BLaER1 treated with 17β-estradiol and CSF1 and Interleukin-3, amounts not matched to agents 10 nM and 100 nM (cell line): ENCODE data around the gene CFAP141.

Experiments used
- H3K27ac ChIP-seq, 11 experiments: shearing (Covaris generic); formaldehyde crosslinking; 2 replicates each; pipeline ENCODE4 v1.8.1; 2022
- H3K27me3 ChIP-seq, 11 experiments: shearing (Covaris generic); formaldehyde crosslinking; 2 replicates each; pipeline ENCODE4 v1.8.1; 2022
- H3K36me3 ChIP-seq, 11 experiments: shearing (Covaris generic); formaldehyde crosslinking; 2 replicates each; pipeline ENCODE4 v1.8.1; 2022
- H3K4me1 ChIP-seq, 10 experiments: shearing (Covaris generic); formaldehyde crosslinking; 2 replicates each; pipeline ENCODE4 v1.8.1; 2022
- H3K4me2 ChIP-seq, 11 experiments: shearing (Covaris generic); formaldehyde crosslinking; 2 replicates each; pipeline ENCODE4 v1.8.1; 2022
- H3K4me3 ChIP-seq, 10 experiments: shearing (Covaris generic); formaldehyde crosslinking; 2 replicates each; pipeline ENCODE4 v1.8.1; 2022
- H3K9ac ChIP-seq, 11 experiments: shearing (Covaris generic); formaldehyde crosslinking; 2 replicates each; pipeline ENCODE4 v1.8.1; 2022
- H3K9me3 ChIP-seq, 11 experiments: shearing (Covaris generic); formaldehyde crosslinking; replicated peaks in 1 of 11; 2 replicates each; pipeline ENCODE4 v1.8.1; 2022
- H4K20me1 ChIP-seq, 11 experiments: shearing (Covaris generic); formaldehyde crosslinking; 2 replicates each; pipeline ENCODE4 v1.8.1; 2022
- Cebpa-rat ChIP-seq, 11 experiments: shearing (Covaris generic); IDR thresholded peaks; 2 replicates each; pipeline ENCODE4 v1.8.1; 2022

The CFAP141 gene

GRCh38 chr1:154179946-154180687, 26.0 kb downstream of the CFAP141 start:
- no peaks in the 10 kb centered on the region for H3K9me3 ChIP-seq
- H3K27ac ChIP-seq = peak overlapping the region; percentile 16 to 97 (median 93); a peak in 18 of 22 replicates
- TF ChIP-seq Cebpa-rat (IDR thresholded peaks at IDR 0.05) = no peak
- H4K20me1 ChIP-seq = peaks cover 70 to 78% (median 72%) of the 10 kb centered on the region in 11 experiments
- H3K27me3 ChIP-seq = no peaks in the 10 kb centered on the region
- H3K4me2 ChIP-seq = peak overlapping the region; percentile 83 to 99 (median 96)
- H3K4me1 ChIP-seq = peaks cover 61 to 76% (median 70%) of the 10 kb centered on the region in 10 experiments
- peak overlapping the region; percentile 80 to 97 (median 91) for H3K9ac ChIP-seq
- H3K4me3 ChIP-seq = peak overlapping the region; percentile 82 to 96 (median 90); a peak in 19 of 20 replicates
- peaks cover 25 to 67% (median 61%) of the 10 kb centered on the region in 11 experiments for H3K36me3 ChIP-seq

- H4K20me1 ChIP-seq = peaks cover 80 to 88% (median 82%) of the 10 kb centered on the region in 11 experiments
- H3K27me3 ChIP-seq = no peaks in the 10 kb centered on the region
- H3K4me3 ChIP-seq = peak overlapping the region; percentile 82 to 96 (median 90); a peak in 19 of 20 replicates
- no peak for TF ChIP-seq Cebpa-rat (IDR thresholded peaks at IDR 0.05)
- H3K4me1 ChIP-seq = peaks cover 61 to 78% (median 70%) of the 10 kb centered on the region in 10 experiments
- peak overlapping the region; percentile 34 to 97 (median 87); a peak in 21 of 22 replicates for H3K9ac ChIP-seq
- no peaks in the 10 kb centered on the region for H3K9me3 ChIP-seq
- peak overlapping the region; percentile 2 to 95 (median 60); a peak in 17 of 22 replicates for H3K27ac ChIP-seq
- H3K36me3 ChIP-seq = peaks cover 33 to 77% (median 70%) of the 10 kb centered on the region in 11 experiments
- peak overlapping the region; percentile 83 to 99 (median 96) for H3K4me2 ChIP-seq
These were observed 27.0 kb downstream of the CFAP141 start for GRCh38 chr1:154178911-154179811.

GRCh38 chr1:154178013-154178412, 28.1 kb downstream of the CFAP141 start:
- peaks cover 91 to 99% (median 93%) of the 10 kb centered on the region in 11 experiments for H4K20me1 ChIP-seq
- H3K27ac ChIP-seq = peak overlapping the region in 4 of 11 experiments; percentile 60 to 95 (median 88); a peak in 5 of 22 replicates
- no peak for TF ChIP-seq Cebpa-rat (IDR thresholded peaks at IDR 0.05)
- no peaks in the 10 kb centered on the region for H3K9me3 ChIP-seq
- peak overlapping the region; percentile 83 to 99 (median 96) for H3K4me2 ChIP-seq
- peaks cover 44 to 88% (median 81%) of the 10 kb centered on the region in 11 experiments for H3K36me3 ChIP-seq
- peaks cover 52 to 72% (median 62%) of the 10 kb centered on the region in 10 experiments for H3K4me1 ChIP-seq
- no peaks in the 10 kb centered on the region for H3K27me3 ChIP-seq
- H3K4me3 ChIP-seq = peak overlapping the region in 7 of 10 experiments; percentile 82 to 96 (median 86); a peak in 11 of 20 replicates
- peak overlapping the region; percentile 29 to 97 (median 87); a peak in 16 of 22 replicates for H3K9ac ChIP-seq

GRCh38 chr1:154176337-154176736, 29.8 kb downstream of the CFAP141 start:
- peak overlapping the region; percentile 83 to 99 (median 96) for H3K4me2 ChIP-seq
- H4K20me1 ChIP-seq = peaks cover 99 to 100% (median 100%) of the 10 kb centered on the region in 11 experiments
- peaks cover 61 to 100% (median 97%) of the 10 kb centered on the region in 11 experiments for H3K36me3 ChIP-seq
- TF ChIP-seq Cebpa-rat (IDR thresholded peaks at IDR 0.05) = no peak
- H3K9ac ChIP-seq = peak overlapping the region in 7 of 11 experiments; percentile 3 to 89 (median 41); a peak in 11 of 22 replicates
- no peaks in the 10 kb centered on the region for H3K27me3 ChIP-seq
- peak overlapping the region in 7 of 10 experiments; percentile 2 to 96 (median 29); a peak in 7 of 20 replicates for H3K4me3 ChIP-seq
- peak overlapping the region in 4 of 11 experiments; percentile 18 to 50 (median 32); a peak in 8 of 22 replicates for H3K27ac ChIP-seq
- no peaks in the 10 kb centered on the region for H3K9me3 ChIP-seq
- H3K4me1 ChIP-seq = peaks cover 58 to 86% (median 61%) of the 10 kb centered on the region in 10 experiments

GRCh38 chr1:154174654-154175053, 31.5 kb downstream of the CFAP141 start:
- Histone ChIP-seq H3K4me3 (no peak overlapping the region), H3K4me1 (peaks cover 43 to 88% (median 44%) of the 10 kb centered on the region in 10 experiments), H3K27ac (no peak overlapping the region), H3K4me2 (peak overlapping the region in 1 of 11 experiments; percentile 99; a peak in 1 of 22 replicates), H3K9ac (no peak overlapping the region), H4K20me1 (peaks cover 87 to 100% (median 100%) of the 10 kb centered on the region in 11 experiments), H3K27me3 (no peaks in the 10 kb centered on the region), H3K36me3 (peaks cover 77 to 100% (median 99%) of the 10 kb centered on the region in 11 experiments), H3K9me3 (no peaks in the 10 kb centered on the region)
- no peak for TF ChIP-seq Cebpa-rat (IDR thresholded peaks at IDR 0.05)

DNA sequence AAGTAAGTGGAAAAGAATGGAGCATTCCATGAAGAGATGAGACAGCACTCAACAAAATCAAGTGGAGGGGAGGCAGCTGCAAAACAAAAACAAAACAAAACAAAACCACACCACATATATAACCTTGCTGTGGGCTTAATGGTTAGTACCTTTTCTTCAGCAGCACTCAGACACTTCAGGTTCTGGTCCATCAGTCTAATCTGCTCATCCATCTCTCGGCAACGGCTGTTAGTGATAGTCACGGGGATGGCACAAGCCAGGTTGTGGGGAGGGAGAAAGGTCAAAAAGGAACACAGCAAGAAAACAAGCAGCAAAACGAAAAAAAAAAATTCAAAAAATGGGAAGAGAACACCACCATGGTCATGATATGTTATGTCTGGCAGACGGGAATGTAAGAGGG, 34.3 kb downstream of the CFAP141 start:
- Histone ChIP-seq H3K4me3 (no peak overlapping the region), H3K36me3 (peaks cover 90 to 100% (median 99%) of the 10 kb centered on the region in 11 experiments), H3K9me3 (no peaks in the 10 kb centered on the region), H3K4me1 (peaks cover 15 to 66% (median 16%) of the 10 kb centered on the region in 10 experiments), H3K9ac (peak overlapping the region in 1 of 11 experiments; percentile 45; a peak in 1 of 22 replicates), H4K20me1 (peaks cover 84 to 100% (median 100%) of the 10 kb centered on the region in 11 experiments), H3K27me3 (no peaks in the 10 kb centered on the region), H3K27ac (no peak overlapping the region), H3K4me2 (peak overlapping the region in 2 of 11 experiments; percentile 27 to 44; a peak in 3 of 22 replicates)
- no peak for TF ChIP-seq Cebpa-rat (IDR thresholded peaks at IDR 0.05)

DNA sequence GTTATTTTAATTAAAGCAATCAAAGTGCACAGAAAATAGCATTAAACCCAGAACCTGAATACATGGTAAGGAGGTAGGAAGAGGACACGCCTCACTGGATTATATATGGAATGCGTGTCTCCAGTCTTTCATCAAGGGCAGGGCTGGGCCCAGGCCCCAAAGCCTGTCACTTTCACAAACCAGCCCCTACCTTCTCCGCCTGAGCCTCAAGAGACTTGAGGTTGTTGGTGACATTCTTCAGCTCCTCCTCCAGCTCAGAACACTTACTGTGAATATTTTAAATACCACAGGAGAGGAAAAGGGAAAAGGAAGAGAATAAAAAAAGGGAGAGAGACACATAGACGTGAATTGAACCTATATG, 34.9 kb downstream of the CFAP141 start:
- H3K9ac ChIP-seq = peak overlapping the region in 2 of 11 experiments; percentile 25 to 45; a peak in 2 of 22 replicates
- TF ChIP-seq Cebpa-rat (IDR thresholded peaks at IDR 0.05) = no peak
- no peak overlapping the region for H3K4me3 ChIP-seq
- H3K9me3 ChIP-seq = 0 out of 22 replicates have a peak, but pooled peaks cover 0 to 4% (median 0%) of the 10 kb centered on the region in 11 experiments
- H3K36me3 ChIP-seq = peaks cover 96 to 100% (median 99%) of the 10 kb centered on the region in 11 experiments
- no peak overlapping the region; a peak in 1 of 22 replicates for H3K27ac ChIP-seq
- peak overlapping the region in 3 of 11 experiments; percentile 10 to 44 (median 27); a peak in 4 of 22 replicates for H3K4me2 ChIP-seq
- peaks cover 80 to 100% (median 100%) of the 10 kb centered on the region in 11 experiments for H4K20me1 ChIP-seq
- H3K27me3 ChIP-seq = no peaks in the 10 kb centered on the region
- peaks cover 8 to 59% (median 10%) of the 10 kb centered on the region in 10 experiments for H3K4me1 ChIP-seq
